ENCODE results near the gene EDARADD.

Gene EDARADD

DNA sequence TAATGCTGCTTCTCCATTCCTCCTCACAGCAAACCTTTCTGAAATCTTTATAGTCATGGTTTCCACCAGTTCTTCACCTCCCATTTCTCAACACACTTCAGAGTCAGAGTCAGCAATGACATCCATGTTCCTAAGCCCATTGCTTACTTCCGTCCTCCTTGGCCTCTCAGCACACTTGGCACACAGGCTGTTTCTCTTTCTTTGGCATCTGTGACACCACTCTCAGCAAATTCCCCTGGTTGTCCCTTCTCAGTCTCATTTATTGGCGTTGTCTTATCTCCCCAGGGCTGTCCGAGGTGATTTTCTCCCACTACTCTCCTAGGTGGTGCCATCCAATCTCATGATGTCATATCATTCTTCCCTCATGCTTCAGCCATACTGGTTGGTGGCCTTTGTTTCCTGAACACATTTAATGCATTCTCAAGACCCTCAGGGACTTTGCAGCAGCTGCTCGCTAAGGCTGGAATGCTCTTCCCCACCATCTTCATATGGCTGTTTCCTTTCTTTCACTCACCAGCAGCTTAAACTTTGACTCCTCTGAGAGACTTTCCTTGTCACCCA, 126.4 kb downstream of the EDARADD start:
- no peak for DNase-seq

DNA sequence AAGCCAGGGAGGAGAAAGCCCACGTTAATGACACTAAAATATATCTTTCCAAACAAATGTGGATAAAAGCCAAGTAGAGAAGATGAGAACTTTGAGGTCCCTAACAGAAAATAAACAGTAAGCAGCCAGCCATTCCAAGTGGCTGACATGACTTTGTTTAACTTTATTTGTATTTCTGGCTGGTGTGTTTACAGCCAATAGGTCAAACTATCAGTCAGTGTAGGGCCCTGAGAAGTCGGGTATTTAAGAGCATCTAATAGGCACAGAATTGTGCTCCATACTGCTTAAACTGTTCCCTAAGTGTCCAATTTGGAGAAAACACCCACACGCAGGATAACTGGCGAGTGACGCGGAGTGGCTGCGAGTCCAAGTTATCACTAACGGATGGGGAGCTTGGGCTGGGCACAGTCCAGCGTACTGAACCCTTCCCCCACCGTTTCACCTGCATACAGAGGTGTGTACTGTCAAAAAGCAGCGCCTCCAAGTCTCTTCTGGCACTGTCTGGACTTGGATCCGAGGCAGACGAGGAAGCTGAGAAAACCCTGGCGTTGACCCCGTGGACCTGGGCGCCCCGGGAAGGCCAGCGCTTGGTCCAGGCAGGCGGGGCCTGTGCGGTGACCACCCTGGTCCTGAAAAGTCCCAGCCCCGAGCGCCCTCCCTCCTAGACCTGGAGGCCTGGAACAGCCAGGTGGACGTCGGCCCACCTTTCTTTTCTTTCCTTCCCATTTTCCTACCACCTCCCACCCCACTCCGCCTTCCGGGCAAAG, 129.0 kb downstream of the EDARADD start:
- peak in 1 of 2 experiments; percentile 62 for DNase-seq

DNA sequence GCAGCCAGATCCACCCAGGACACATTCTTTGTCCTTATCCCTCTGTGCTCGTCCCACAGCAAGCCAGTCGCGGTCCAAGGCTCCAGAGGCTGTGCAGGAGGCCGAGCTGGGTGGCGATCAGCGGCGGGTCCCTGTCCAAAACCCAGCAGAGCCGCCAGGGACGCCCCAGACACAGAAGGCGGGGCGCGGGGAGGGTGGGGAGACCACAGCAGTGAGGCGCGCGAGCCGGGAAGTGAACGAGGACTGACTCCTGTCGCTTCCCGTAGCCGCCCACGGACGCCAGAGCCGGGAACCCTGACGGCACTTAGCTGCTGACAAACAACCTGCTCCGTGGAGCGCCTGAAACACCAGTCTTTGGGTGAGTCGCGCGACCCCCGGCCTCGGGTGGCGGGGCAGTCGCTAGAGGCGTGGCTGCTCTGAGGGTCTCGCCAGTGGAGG, 129.6 kb downstream of the EDARADD start, which contains the start of gene LGALS8:
Gene LGALS8, plus strand, starts transcription at position 279 of the 438 bp plus-strand sequence. CDS start 2,089 bp downstream, outside the sequence.
- DNase-seq = peak; percentile 34 to 71

DNA sequence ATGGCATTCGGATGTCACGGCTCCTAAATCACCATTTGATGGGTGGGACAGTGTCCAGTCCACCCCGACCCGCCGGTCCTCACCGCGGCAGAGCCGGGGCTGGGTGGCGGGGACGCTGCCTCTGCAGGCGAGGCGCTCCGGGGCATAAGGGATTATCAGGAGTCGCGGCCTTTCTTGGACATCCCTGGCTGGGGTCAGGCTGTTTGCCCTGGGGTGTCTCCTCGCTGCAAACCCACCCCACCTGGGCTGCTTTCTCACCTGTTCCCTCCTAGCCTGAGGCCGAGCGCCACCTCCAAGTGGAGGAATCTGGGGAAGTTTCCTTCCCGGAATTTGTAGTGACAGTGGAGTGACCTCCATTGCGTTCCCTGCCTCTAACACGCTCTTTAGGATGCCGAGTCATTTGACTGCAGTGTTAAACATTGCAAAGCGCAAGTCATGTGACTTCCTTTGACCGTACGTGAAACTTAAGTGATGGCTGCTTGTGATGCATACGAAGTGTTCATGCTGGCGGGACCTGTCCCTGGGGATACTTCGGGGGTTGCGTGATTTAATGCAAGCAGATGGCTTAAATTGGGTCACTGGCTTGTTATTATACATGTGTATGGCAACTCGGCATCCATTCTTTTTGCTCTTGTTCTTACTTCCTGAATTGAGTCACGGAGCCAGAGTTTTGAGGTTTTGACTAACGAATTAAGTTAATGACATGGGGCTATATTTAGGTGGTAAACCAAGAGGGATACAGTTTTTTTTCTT, 130.2 kb downstream of the EDARADD start:
- DNase-seq = peak; percentile 64 to 73

DNA sequence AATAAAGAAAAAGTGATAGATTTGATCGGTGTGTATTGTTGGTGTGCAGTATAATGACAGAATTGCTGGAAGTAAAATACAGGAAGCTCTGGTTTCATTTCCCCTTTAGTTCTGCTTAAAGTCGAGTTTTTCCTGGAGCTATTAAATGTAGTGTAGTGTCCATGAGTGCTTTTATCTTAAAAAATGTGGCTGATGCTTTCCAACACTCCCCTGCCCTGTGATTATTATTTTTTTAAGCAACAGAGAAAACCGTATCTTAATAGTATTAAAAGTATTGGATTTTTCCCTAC, 130.8 kb downstream of the EDARADD start:
- DNase-seq = no peak

DNA sequence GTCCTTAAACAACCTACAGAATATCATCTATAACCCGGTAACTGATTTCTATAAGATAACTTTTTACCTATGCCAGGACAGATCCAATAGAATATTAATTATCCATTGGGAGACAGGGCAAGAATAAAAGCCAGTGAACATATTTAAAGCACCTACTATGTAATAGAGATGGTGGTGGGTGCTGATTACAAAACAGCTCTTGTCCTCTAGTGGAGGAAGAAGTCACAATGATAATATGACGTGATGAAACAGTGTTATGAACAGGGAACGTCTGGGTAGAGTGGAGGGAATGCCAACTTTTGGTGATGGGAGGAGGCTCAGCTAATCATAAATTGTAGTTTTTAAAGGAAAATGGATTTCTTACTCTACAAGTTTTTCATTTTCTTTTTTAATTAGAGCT, 132.0 kb downstream of the EDARADD start:
- no peak for DNase-seq

DNA sequence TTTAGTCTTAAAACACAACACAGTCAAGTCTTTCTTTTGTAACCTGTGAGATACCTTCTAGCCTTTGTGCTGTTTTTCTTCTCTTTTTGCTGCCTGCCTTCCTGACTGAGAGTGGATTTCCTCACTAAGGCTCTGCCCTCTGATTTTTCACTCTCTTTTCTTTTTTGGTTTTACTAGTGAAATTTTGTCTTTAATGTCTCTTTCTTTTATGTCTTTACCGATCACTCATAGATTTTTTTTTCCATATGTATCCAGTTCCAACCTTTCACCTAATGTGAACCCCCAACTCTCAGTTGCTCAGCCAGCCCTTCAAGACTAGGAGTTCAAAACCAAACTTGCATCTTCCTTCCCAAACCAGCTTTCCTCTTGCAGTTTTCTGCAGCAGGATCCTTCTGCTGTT, 136.2 kb downstream of the EDARADD start:
- no peak for DNase-seq

DNA sequence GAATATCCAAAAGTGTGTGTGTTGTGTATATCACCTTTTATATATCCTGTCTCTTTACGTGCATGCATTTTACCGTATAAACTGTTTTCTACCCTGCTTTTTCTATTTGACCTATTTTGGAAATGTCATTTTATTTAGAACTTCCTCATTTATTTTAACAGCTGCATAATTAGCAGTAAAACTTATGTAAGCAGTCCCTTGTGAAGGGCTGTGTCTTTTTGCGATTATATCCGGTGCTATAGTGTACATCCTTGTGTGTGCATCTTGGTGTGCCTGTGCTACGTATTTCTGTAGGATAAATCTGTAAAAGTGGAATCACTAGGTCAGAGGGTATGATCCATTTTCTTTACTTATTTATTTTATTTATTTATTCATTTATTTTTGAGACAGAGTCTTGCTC, 136.9 kb downstream of the EDARADD start:
- no peak for DNase-seq

DNA sequence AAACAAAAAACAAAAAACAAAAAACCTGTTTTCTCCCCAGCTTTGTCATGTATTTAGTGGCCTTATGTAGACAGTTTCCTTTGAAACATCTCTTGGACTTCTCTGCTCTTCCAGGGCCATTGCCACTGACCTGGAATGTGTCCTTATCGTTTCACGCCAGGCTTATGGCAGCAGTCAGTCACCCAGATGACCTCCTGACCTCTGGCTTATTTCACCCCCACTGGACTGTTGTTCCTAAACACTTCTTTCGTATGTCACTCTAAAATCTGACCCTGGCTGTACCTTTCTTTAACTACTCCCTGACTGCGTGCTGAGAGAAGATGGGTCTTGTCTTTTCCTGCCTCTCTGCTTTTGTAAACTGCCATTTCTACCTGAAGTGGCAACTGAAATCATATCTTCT, 138.8 kb downstream of the EDARADD start:
- no peak for DNase-seq

DNA sequence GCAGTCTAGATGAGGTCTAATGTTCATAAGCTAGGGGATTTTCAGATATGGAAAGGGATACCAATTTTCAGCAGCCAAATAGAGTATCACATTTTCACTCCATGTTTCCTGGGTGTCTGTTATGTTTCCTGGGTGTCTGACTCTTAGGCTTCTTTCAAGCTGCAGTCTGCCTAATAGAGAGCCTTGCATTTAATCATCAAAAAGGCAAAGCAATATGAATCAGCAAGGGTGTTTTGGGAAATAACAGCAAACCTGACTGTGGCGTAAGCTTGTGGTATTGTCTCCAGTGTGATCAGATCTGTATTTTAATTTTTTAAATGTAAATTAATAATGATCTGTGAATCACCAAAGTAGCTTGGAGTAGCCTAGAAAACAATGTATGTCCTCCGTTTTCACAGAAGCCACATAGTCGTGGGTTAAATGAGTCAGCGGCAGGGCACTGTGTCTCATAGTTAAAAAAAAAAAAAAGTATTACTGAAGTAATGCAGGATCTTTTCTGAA, 140.1 kb downstream of the EDARADD start:
- no peak for DNase-seq

Measured in NCI-H526 (cell line).